NT2/D1 (cell line): ENCODE measurements around the gene ZNF35.

Experiments
- YY1 ChIP-seq: IDR thresholded peaks from 2 replicates; pipeline ENCODE4 v1.6.1; 2011; ENCODE audit not compliant: insufficient read length, insufficient read depth
- ZNF274 ChIP-seq: IDR thresholded peaks from 2 replicates; pipeline ENCODE4 v1.6.1; 2011; ENCODE audit warnings: mild to moderate bottlenecking, low read depth, low read length

- TF ChIP-seq ZNF274 (no peak), YY1 (no peak)
Observed at GRCh38 chr3:44685128-44685800, 36.7 kb downstream of the ZNF35 start.
